ENCODE measurements around the gene NPRL2.
A peak's percentile ranks its signal among the peaks of the same experiment; 100 is the strongest.

The NPRL2 gene

DNA sequence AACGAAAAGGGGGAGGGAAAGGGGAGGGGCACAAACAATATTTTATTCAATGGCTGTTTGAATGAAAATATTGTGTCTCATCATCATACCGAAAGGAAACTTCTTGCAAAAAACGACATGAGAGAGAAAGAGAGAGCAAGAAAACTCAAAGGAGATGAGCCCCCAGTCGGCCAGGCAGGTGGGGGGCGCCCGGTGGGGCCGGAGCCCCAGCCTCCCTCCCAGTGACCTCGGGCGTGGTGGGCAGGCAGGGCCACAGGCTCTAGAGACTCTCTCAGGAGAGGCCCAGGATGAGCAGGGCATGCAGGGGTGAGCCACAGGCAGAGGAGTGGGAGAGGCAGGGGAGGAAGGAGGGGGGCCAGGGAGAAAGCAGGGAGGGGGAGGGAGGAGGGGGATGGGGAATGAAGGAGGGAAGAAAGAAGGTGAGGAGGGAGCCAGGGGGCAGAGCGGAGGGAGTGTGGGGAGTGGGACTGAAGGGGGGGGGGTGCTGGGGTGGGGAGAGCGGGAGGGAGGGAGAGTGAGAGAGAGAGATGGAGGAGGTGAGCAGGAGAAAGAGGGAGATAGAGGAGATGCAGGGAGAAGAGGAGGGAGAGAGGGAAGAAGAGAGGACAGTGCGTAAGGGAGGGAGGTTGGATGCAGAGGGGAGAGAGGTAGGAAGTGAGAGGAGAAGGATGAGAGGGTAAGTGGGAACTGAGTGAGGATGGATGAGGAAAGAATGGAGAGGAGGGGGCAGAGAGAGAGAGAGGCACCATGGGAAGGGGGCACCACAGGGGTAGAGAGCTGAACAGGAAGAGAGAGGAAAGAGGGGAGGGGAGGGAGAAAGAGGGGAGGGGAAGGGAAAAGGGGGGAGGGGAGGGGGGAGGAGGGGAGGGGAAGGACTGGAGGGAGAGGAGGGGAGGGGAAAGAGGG lies 22.8 kb upstream of the NPRL2 start:
- DNase-seq = no peak

- no peak for DNase-seq
These were observed 21.8 kb upstream of the NPRL2 start for GRCh38 chr3:50372349-50372748.

- DNase-seq = no peak
These were observed 20.6 kb upstream of the NPRL2 start for GRCh38 chr3:50371133-50371685.

DNA sequence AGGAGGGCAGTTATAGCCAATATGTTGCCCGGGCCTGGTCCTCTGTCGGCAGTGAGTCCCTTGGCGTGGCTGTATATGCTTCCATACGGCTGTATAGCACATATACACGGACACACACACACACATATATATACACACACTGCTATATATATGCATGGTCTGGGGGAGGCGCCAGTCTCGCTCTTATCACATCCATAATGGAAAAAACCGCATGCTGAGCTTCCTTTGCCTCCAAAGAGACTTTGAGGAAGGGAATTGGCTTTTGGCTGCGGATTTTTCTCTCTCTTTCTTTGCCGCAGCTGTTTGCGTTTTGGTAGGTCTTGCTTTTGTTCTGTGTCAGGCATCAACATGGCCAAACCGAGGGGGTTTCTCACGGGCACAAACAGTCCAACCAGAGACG lies 20.0 kb upstream of the NPRL2 start:
- DNase-seq = no peak

- DNase-seq = no peak
These were observed 18.6 kb upstream of the NPRL2 start for GRCh38 chr3:50369012-50369670.

- no peak for DNase-seq
These were observed 15.3 kb upstream of the NPRL2 start for GRCh38 chr3:50365842-50366220.

- DNase-seq = peak; percentile 94
These were observed 14.7 kb upstream of the NPRL2 start for GRCh38 chr3:50365080-50365841.

DNA sequence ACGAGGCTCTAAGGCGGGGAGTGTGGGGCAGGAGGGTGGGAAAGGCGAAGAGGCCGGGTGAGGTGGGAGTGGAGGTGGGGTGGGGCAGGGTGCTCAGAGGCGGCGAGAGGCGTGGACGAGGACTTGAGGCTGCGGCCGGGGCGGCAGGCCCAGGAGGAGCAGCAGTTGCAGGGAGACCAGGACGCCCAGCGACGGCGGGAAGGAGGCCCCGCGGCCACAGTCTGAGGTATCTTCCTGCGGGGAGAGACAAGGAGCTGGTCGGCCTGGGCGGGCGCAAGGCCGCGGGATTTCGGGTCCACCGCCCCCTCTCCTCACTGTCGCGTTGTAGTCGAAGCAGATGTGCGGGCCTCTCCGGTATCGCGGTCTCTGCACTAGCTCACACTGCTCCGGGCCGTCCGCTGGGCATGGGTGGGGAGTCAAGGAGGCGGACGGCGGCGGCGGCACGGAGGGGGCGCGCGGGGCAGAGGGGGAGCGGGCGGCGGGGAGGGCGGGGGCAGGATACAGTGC lies 14.1 kb upstream of the NPRL2 start:
- no peak for DNase-seq

GRCh38 chr3:50359760-50360110 lies 9.2 kb upstream of the NPRL2 start:
- no peak for DNase-seq

- DNase-seq = peak; percentile 87
These were observed 8.6 kb upstream of the NPRL2 start, which contains the start of gene TMEM115 for GRCh38 chr3:50358911-50359759. TMEM115 (minus strand) TSS chr3:50359521; CDS start chr3:50359063, 458 bp downstream.

DNA sequence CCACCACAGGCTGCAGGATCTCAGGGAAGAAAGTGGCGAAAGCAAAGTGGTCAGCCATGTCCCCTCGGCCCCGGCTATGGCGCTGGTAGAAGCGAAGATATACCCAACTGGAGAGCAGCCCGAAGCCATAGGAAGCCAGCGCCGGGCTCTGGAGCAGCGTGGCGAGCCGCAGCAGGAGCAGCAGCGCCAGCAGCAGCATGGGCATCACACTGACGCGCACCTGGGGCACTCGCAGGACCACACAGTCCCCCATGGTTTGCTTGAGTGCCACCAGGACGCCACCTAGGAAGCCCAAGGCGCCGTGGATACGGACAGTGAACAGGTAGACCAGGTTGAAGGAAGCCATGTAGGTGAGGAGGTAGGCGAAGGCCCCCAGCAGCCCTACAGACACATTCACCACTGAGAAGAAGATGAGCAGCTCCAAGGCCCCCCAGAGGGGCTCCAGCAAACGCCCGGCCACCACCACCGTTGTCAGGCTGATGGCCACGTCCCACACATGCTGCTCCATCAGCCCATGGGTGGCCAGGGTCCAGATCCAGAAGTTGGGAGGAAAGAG lies 7.9 kb upstream of the NPRL2 start:
- DNase-seq = no peak

- DNase-seq = no peak
These were observed 6.9 kb upstream of the NPRL2 start for GRCh38 chr3:50357481-50357880.

GRCh38 chr3:50356553-50356952 lies 6.0 kb upstream of the NPRL2 start:
- no peak for DNase-seq

DNA sequence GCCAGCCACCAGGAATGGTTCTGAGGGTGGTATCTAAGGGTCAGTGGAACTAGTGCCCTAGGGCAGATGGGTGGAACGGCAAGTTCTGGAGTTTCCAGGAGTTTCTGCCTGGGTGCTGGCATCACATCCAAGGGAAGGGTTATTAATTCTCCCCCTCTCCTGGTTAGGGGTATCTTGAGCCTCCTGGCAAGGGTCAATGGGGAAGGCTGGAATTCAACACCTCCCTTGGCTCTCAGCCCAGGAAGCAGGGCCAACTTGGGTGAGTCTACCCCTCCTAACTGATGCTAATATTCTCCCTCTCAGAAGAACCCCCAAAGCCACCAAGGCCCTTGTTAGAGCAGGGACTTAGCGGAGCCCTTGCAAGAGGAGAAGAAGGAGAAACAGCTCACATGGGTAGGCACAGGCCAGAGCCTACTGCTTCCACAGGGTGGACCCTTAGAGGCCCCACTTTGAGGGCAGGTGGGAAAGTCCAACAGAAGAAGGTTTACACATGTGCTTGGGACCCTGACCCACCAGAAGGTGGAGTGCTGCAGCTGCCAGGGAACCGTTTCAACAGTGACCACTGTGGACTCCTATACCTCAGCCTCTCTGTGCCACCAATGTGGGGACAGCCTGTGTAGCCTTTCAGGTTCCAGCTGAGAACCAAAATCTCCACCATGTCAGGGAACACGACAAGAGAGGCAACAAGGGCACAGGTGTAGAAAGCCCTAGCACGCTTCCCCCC lies 5.4 kb upstream of the NPRL2 start:
- no peak for DNase-seq

- no peak for DNase-seq
These were observed 4.3 kb upstream of the NPRL2 start for GRCh38 chr3:50354850-50355249.

DNA sequence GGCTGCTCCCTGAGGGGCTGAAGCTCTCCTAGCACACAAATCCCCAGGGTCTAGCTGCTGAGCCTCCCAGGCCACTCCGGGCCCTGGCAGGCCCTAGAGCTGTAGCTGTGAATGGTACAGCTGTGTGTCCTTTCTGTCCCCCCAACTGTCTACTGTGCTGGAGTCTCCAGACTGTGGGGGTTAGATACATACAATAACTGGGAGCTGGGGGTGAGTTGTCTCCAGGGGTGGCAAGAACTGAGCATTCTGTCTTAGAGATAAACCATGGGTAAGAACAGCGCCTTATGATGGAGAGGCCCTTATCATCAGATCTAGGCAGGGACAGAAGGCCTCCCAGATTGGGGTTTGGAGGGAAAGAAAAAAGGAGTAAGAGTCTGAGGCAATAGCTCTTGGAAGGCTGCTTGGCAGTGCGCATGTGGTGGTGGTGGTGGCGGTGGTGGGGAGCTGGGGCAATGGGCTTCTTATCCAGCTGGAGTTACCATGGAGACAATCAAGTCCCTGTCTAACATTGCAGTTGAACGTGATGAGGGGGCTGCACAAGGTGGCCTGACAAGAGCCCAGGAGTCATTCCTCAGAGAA lies 3.7 kb upstream of the NPRL2 start:
- no peak for DNase-seq

DNA sequence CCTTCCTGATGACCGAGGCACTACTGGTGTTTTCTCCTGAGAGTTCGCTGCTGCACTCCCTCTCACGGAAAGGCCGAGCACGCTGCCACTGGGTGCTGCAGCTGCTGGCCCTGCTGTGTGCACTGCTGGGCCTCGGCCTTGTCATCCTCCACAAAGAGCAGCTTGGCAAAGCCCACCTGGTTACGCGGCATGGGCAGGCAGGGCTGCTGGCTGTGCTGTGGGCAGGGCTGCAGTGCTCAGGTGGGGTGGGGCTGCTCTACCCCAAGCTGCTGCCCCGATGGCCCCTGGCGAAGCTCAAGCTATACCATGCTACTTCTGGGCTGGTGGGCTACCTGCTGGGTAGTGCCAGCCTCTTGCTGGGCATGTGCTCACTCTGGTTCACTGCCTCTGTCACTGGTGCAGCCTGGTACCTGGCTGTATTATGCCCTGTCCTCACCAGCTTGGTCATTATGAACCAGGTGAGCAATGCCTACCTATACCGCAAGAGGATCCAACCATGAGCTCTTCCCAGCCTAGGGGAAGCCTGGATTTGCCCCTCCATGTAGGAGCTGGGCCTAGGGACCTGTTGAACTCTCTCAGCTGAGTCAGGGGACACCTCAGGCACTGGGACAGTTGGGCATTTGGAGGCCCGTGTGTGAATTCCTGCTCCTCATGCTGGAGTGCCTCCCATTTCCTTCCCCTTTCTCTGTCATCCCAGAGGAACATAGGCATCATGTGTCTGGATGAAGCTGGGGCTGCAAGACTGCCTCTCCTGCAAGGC lies 2.9 kb upstream of the NPRL2 start:
- DNase-seq = no peak

- DNase-seq = no peak
These were observed 2.2 kb upstream of the NPRL2 start for GRCh38 chr3:50352781-50353180.

DNA sequence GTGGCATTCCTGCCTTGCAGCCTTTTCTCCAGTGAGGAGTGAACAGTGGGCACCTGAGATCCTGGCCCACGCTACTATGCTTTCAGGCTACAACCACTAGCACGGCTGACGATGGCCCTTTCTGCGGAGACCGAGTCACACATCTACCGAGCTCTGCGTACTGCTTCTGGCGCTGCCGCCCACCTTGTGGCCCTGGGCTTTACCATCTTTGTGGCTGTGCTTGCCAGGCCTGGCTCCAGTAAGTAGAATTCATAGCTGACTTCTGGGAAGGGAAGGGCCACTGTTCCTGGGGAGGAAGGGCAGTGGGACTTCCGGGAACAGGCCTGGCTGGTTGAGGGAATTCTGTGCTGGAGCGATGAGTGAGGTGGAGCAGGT lies 735 bp upstream of the NPRL2 start:
- no peak for DNase-seq

- DNase-seq = no peak
These were observed 405 bp downstream of the NPRL2 start for GRCh38 chr3:50350213-50350526.

Data from activated T-cell treated with anti-CD3 and anti-CD28 coated beads, Interleukin-2, amount 50 U/mL, for 1 hour (primary cell).